Forelimb muscle (tissue), 1 donor: ENCODE measurements around the gene CWC15. TPM values are rescaled to one million over a fixed set of nuclear protein-coding genes. Genes with fewer than 3 reads are reported as not detected.
A peak's percentile ranks its signal among the peaks of the same experiment; 100 is the strongest.
"Not testable (repeated sequence)": the region's sequence is repeated elsewhere in the genome, so short reads cannot be mapped to it uniquely, and the experiment has no call there.

Source experiments
- DNase-seq: peaks from one replicate; pipeline ENCODE4 v3.0.0-alpha.2; 2013; ENCODE audit warnings: low read depth
- polyA plus RNA-seq: library from polyadenylated mRNA; unstranded; fragments of 120-200 nt; gene quantifications from one replicate; pipeline ENCODE4 v1.2.1, GENCODE V29; 2013; ENCODE audit not compliant: insufficient read length

The CWC15 gene
- polyA plus RNA-seq, 1 donor: 71.6 TPM

- no peak for DNase-seq
Measured at GRCh38 chr11:94954753-94955152, 18.6 kb downstream of the CWC15 start.

- no peak for DNase-seq
Measured at GRCh38 chr11:94948070-94948617, 25.2 kb downstream of the CWC15 start.

GRCh38 chr11:94946812-94947211 is 26.5 kb downstream of the CWC15 start:
- no peak for DNase-seq

- no peak for DNase-seq
Measured at GRCh38 chr11:94941131-94941530, 32.2 kb downstream of the CWC15 start.

GRCh38 chr11:94939346-94939745 is 34.0 kb downstream of the CWC15 start:
- no peak for DNase-seq

GRCh38 chr11:94938095-94939055 is 35.0 kb downstream of the CWC15 start:
- DNase-seq: peak; percentile 90

- no peak for DNase-seq
Measured at GRCh38 chr11:94934846-94935245, 38.5 kb downstream of the CWC15 start.

GRCh38 chr11:94934362-94934761 is 39.0 kb downstream of the CWC15 start:
- no peak for DNase-seq

- no peak for DNase-seq
Measured at GRCh38 chr11:94933223-94934130, 39.9 kb downstream of the CWC15 start.

GRCh38 chr11:94932503-94932902 is 40.9 kb downstream of the CWC15 start:
- DNase-seq: no peak

- not testable (repeated sequence) for DNase-seq
Measured at GRCh38 chr11:94932072-94932471, 41.3 kb downstream of the CWC15 start.

GRCh38 chr11:94928117-94928990 is 45.0 kb downstream of the CWC15 start:
- DNase-seq: no peak

- peak; percentile 67 for DNase-seq
Measured at GRCh38 chr11:94926698-94927237, 46.6 kb downstream of the CWC15 start.

- DNase-seq: no peak
Measured at GRCh38 chr11:94926271-94926625, 47.1 kb downstream of the CWC15 start.

GRCh38 chr11:94925422-94926270 is 47.7 kb downstream of the CWC15 start:
- no peak for DNase-seq

GRCh38 chr11:94924612-94925011 is 48.7 kb downstream of the CWC15 start:
- DNase-seq: no peak

- no peak for DNase-seq
Measured at GRCh38 chr11:94924171-94924572, 49.2 kb downstream of the CWC15 start.

- no peak for DNase-seq
Measured at GRCh38 chr11:94923004-94923334, 50.4 kb downstream of the CWC15 start.

GRCh38 chr11:94922321-94923003 is 50.9 kb downstream of the CWC15 start:
- no peak for DNase-seq
